GM21825 (cell line): ENCODE measurements around the gene DET1.
"Not testable (repeated sequence)": the region's sequence is repeated elsewhere in the genome, so short reads cannot be mapped to it uniquely, and the experiment has no call there.

ENCODE experiments used
- ATAC-seq: cut with Tn5 transposase; IDR thresholded peaks from one replicate; pipeline ENCODE4 v1.9.1; 2021; ENCODE audit warnings: mild to moderate bottlenecking, moderate library complexity; ENCODE audit not compliant: unreplicated experiment

Gene DET1

DNA sequence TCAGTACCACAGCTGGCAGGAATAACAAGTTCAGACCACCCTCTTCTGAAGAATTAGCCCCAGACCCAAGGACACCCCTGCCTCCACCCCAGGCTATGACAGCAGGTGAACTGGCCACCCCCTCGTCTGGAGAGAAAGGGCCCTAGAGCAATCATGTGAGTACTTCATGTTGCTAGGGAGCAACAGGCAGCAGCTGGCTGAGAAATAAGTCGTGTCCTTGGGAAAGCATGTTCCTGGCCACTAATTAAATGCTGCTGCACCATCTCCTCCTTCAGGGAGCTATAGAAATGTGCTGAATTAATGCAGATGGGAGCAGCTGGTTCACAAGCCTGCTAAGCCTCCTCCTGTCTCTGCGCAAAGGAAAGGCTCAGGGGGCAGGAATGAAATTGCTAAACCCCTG, 47.5 kb downstream of the DET1 start:
- no peak for ATAC-seq

DNA sequence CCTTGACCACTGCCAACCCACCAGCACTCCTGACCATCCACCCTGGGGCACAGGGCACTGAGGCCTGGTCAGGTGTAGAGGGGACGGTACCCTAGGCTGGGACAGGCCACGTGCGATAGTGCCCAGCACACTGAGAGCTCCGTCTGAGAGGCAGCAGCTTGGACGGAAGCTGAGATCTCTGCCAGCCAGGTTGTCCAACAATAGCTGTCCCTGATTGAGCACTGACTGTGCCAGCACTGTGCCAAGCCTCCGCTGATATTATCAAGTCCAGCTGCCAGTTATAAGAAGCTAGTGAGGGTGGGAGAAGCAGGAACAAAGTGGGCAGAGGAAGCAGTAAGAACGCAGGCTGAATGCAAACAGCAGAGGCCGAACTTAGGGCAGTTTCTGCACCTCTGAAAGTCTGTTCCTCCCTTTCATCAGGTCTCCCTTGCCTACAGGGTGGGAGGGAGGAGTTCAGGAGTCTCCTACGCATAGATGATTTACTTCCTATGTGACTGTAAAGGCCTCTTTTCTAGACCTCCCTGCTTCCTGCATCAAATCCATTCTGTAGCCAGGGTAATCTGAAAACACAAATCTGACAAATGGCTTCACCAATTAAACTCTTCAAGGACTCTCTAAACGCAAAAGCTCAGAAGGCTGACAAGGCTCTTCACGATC, 49.2 kb downstream of the DET1 start:
- no peak for ATAC-seq

DNA sequence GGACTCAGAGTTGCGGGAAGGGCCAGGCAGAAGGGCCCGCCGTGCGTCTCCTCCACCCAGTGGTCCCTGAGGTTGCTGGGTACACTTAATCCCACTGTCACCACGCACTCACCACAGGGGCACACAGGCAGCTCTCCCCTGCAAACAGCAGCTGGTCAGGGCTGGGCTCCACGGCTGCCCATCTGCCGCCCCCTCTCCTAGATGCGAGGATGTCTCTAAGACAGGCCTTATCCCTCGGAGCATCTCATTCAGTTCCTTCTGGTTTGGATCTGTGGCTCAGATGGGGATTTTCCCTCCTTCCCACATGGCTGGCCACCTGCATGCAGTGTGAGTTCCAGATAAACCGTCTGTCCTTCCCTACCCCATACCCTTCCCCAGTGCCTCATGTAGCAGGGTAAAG, 52.6 kb downstream of the DET1 start:
- ATAC-seq, result no peak

DNA sequence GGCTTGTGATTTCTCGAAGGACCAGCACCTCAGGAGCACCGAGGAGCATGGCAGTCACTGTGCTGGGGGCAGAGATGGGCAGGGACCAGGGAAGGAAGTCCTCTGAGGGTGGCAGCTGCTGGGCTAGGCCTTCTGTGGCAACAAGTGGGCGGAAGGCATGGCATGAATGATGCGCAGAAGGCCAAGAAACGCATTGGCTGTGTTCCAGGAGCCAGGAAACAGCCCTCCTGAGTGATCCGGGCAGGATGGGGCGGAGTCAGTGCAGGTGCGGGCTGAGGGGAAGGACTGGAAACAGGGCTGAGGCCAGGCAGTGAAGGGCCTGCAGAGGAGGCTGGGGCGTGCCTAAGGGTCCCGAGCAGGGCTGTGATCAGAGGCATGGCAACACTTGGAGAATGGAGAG, 55.3 kb downstream of the DET1 start:
- no peak for ATAC-seq

DNA sequence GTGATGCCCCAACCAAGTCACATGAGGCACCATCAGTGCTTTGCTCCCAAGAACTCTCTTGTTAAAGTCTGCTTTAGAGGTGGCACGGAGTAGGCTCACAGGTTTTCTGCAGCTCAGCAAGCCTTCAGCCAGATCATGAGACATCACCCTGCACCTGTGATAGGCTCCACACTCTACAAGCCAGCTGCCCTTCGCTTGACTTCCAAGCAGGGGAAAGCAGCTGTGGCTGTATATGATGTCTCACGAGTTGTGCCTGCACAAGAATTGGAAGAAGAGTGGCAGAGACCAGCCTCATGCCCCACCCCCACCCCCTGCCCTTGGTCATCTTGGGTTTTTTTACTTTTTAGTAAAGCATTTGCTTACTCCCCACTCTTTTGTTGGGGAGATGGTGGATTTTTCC, 56.4 kb downstream of the DET1 start:
- no peak for ATAC-seq

DNA sequence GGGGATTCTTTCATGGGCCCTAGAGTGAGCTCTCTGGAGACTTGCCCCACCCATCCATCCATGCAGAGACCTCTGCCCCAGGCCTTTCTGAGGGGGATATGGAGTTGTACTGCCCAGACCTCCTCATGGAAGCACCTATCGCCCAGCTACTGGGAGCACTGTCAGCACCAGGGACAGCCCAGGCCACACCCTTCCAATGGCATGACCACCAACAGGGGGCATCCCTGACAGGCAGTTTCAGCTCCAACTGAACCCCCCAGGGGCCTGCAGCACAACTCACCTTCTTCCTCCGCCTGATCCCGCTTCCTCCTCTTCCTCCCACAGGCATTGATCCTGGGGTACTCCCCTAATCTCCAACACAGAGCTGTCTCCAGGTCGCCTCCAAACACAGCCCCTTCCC, 57.2 kb downstream of the DET1 start:
- no peak for ATAC-seq

DNA sequence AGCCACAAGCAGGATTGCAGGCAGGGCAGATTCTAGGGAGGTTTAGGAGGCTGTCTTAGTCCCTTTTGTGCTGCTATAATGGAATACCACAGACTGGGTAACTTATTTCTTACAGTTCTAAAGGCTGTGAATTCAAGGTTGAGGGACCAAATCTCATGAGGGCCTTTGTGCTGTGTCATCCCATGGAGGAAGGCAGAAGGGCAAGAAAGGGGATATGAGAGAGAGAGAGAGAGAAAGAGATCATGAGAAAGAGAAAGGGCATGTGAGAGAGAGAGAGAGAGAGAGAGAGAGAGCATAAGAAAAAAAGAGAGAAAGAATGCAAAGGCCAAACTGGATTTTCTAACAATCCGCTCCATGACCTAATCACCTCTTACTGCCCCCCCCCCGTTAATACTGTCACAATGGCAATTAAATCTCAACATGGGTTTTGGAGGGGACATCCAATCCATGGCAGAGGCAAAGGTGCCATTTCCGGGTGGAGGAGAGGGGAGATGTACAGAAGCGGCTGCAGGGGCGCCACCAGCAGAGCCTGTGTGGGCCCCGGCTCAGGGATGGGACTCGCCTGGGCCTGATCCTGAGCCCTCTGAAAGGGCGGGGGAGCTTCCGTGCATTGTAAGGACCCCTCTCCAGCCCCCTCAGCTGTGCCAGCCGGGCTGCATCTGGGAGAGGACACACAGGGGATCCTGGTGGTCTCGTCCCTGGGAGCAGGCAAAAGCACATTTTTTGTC, 58.5 kb downstream of the DET1 start:
- ATAC-seq, result no peak

DNA sequence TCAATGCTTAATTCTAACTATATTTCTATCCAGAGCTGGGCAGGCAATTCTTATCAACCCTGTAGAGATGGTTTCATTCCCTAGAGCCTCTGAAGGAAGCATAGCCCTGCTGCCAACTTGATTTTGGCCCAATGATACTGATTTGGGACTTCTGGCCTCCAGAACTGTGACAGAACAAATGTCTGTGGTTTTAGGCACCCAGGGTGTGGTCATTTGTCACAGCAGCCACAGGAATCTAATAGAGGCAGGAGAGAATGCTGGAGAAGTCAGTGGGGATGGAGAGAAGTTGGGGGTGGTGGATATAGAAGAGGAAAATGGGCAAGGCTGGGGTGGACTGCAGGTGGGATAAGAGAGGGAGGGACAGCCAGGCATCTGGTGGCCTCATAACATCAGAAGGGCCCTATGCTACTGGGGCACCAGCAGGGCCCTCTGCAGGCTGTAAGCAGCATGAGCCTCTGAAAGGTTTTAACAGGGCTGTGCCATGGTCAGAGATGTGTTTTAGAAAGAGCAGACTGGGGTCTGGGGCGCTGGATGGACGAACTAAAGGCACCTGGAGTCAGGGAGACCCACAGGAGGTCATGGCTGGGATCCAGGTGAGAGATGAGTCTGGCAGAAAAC, 59.2 kb downstream of the DET1 start:
- no peak for ATAC-seq

DNA sequence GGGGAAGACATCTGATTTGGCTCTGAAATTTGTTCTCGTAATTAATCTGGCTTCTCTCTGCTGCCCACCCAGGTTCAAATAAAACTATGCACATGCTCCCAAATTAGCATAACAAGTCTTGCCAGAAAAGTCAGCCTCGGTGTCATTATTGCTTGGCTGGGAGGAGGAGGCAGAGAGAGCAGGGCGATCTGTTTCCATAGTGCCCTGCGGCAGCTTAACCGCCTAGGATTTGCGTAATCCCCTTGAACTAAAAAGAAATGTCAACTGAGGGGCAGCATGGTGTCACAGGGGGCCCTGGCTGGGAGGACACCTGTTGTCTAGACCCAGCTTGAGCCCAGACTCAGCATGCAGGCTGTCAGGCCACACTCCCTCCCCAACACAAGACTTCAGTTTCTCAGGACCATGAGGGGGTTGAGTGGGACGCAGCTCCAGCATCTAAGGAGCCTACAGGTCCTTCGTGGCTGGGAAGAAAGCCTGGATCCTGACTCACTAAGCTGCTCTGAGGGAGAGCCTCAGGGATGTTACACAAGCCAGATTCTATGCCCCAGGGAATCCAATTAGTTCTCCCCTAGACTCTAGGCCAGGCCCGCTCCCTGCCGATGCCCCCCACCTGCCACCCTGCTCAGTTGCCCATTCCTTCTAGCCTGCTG, 61.7 kb downstream of the DET1 start:
- no peak for ATAC-seq

DNA sequence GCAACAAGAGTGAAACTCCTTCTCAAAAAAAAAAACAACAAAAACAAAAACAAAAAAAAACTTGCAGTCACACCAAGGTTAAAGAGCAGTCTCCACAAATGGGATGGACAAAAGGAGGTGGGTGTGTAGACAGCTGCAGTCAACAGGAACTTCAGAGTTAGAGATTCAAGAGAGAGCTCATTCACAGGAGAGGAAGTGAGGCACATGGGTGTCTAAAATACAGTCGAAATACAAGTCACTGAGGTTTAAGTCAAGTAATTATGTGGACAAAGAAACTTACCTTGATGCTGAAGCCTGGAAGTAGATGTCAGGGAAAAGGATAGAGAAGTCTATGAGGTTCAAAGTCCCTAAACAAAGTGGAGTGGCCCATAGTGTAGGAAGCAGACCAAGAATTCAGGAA, 64.2 kb downstream of the DET1 start:
- no peak for ATAC-seq

DNA sequence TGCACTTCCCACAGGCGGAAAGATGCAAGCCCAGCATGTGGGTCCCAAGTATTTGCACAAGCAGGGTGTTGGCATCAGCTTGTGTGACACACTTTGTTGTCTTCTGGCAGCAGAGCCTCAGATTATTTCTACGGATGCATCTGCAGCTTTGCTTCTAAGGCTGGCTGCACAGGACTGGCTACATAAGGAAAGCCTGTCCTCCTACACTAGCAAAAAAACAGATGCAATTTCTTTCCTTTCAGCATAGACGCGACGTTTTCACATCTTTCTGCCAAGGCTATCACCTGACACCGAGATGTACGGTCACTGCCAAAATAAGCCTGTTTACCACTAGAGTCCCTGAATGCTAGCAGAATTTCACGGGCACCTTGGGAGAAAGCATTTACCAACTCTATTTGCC, 65.5 kb downstream of the DET1 start:
- no peak for ATAC-seq

DNA sequence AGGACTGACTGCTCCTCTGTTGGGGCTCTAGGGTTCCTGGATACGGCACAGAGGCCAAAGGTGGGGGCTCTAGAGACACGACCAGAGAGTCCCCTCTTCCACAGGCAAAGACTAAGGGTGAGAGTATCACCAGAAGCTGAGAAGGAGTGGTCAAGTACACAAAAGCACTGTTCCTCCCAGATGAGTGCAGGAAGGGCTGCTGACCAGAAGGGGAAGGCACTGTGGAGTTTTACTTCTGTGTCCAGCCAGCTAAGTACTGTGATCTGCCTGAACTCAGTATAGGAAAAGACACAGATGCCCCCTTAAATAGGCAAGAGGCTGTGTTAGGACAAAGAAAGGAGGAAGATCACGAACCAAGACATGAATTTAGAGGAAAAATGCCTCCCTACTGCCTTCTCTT, 67.3 kb downstream of the DET1 start:
- ATAC-seq, result no peak

DNA sequence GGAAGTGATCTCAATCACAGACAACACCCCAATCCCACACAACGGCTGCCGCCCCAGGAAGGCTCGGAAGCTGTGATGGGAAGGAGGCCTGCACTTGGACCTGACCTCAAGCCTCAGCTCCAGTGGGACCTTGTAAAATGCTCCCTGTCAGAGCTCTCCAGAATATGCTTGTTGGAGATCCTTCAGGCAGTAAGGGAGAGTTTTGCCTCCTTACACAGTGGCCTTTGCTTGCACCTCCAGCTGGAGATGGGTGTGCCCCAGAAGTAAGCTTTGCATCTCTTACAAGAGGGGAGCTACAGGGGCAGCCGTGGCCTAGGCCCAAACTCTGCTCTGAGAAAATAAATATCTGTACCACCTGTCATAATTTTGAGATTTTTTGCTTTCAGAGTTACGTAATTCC, 68.6 kb downstream of the DET1 start:
- ATAC-seq, result no peak

DNA sequence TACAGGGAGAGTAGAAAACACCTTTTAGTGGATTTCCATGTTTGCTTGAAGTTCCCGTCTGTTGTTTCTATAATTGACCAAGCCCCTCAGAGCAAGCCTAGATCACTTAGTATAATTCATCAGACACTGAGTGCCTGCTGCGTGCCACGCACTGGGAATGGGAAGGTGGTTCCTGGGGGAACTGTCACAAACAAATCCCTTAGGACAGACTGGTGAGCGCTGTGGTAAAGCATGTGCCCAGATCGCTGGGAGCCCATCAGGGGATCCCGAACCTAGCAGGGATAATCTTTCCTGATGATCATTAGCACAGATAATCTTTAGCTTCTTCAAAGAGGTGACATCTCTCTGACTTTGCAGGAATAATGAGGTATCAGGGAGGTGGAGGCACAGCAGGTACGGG, 69.4 kb downstream of the DET1 start:
- ATAC-seq, result no peak

DNA sequence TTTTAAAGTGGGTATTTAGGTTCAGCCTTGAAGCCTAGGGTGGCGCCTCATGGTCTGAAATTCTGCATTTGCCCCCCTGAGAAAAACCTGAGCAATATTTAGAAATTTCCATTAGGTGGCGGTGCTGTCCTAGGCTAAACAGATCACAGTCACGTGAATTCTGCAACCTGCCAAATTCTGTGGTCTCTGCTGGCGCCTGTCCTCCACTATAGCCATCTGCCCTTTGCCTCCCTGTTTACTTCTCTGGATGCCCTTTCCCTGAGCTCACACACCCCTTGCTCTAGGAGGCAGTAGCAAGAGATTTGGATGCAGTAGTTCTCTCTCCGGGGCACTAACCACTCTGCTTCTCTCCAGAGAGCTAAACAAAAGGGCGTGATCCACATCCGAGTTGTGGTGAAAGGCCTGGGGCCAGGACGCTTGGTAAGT, 69.8 kb downstream of the DET1 start:
- no peak for ATAC-seq

DNA sequence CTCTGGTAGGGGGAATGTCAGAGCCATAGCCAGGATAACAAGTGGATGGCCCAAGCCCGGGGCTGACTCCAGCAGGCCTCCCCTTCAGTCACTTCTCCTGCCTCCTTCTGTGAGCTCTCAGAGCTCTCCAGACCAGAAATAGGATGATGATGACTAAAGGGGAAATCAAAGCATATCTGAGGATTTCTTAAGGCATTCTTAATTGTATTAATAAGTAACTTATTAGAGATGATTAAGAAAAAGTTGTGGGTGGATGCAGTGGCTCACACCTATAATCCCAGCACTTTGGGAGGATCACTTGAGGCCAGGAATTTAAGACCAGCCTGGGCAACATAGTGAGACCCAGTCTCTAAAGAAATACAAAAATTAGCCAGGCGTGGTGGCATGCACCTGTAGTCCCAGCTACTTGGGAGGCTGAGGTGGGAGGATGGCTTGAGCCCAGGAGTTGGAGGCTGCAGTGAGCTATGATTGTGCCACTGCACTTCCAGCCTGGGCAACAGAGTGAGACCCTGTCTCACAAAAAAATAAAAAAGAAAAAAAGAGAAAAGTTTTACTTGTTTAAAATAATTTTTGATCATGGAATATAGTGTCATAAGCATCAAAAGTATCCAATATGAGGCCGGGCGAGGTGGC, 72.7 kb downstream of the DET1 start:
- ATAC-seq, result not testable (repeated sequence)

DNA sequence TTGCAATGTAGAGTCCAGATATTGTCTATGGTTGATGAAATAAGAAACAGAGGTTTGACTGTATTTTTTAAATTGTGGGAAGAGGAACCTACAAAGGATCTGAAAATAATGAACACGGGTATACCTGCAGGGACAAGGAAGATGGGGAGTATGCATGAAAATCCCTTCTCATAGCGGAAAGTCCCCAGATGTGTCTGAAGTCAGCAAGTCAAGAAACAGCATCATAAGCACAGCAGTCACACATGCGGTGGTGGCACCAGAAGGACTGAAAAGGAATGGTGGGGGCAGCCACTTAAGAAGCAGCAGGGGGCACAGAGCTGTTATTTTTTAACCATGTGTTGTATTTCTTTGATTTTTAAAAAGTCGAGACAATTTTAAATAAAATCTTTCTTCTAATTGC, 74.3 kb downstream of the DET1 start:
- ATAC-seq, result no peak

DNA sequence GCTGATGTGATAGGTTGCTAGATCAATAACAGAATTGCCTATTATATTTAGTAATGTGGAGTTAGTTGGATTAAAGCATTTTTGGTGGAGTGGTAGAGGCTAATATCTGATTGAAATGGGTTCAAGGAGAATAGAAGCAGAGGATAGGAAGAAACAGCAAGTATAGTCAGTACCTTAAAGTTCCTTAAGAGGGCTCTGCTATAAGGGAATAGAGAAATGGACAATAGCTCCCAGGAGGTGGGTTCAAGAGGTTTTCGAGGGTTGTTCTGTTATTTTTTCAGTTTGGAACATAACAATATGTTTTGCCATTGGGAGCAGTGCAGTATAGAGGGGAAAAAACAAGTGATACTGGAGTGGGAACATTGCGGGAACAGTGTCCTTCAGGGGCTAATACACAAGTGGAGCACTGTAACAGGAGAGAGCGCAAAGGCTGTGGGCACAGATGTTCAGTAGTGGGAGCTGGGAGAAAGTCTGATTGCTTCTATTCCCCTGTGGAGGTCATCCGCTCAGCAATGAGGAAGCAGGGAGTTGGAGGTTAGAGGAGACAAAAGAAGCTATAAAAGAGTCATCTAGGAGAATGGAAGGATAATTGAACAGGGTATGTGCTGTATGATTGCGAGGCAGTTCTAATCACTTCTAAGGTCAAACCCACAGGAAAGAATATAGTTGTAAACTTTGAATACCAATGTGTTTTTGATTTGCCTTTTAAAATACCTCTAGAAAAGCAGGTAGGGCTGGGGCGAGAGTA, 75.7 kb downstream of the DET1 start:
- ATAC-seq, result no peak

DNA sequence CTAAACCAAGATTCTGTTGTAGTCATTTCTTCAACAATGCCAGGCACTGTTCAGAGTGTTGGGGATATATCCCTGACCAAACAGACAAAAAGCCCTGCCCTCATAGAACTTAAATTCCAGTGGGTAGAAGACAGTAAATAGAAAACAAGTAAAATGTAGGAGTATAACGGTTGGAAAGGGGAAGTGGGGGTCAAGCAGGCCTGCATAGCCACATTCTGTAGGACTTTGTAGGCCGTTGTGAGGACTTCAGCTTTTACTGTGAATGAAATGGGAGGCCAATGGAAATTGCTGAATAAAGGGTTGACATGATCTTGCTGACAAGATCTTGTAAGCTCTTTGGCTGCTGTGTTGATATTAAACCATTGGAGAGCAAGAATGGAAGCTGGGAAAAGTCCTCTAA, 77.2 kb downstream of the DET1 start:
- no peak for ATAC-seq

DNA sequence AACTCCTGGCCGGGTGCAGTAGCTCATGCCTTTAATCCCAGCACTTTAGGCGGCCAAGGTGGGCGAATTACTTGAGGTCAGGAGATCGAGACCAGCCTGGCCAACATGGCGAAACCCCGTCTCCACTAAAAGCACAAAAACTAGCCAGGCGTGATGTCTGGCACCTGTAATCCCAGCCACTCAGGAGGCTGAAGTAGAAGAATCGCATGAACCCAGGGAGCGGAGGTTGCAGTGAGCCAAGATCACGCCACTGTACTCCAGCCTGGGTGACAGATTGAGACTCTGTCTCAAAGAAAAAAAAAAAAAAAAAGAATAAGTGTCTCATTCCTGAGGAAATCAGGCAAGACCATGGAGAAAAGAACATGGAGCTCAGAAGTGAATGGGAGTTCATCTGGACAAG, 77.8 kb downstream of the DET1 start:
- ATAC-seq, result not testable (repeated sequence)
